GM12891 (cell line): ENCODE data around the gene SMG9.
"Not testable (repeated sequence)": the region's sequence is repeated elsewhere in the genome, so short reads cannot be mapped to it uniquely, and the experiment has no call there.

Experiments used
- DNase-seq: peaks from one replicate; pipeline ENCODE4 v3.0.0; 2011; ENCODE audit warnings: low spot score; ENCODE audit not compliant: insufficient read length
- FAIRE-seq: peaks from 2 replicates; lab custom pipeline; 2011; peaks lifted over from hg19 to GRCh38; lab: Jason Lieb, UNC
- PAX5 ChIP-seq: IDR thresholded peaks from 2 replicates; pipeline ENCODE4 v1.6.1; 2011; ENCODE audit warnings: low read length, moderate library complexity, mild to moderate bottlenecking; ENCODE audit not compliant: insufficient read depth, severe bottlenecking
- POLR2A ChIP-seq: IDR thresholded peaks from 2 replicates; pipeline ENCODE4 v1.6.1; 2011; ENCODE audit warnings: low read depth, low read length, control low read depth
- POLR2AphosphoS5 ChIP-seq: IDR thresholded peaks from 2 replicates; pipeline ENCODE4 v1.6.1; 2011; ENCODE audit warnings: low read depth, low read length, control low read depth
- POU2F2 ChIP-seq: IDR thresholded peaks from 2 replicates; pipeline ENCODE4 v1.6.1; 2011; ENCODE audit warnings: low read depth, mild to moderate bottlenecking, control low read depth, low read length, moderate library complexity
- SPI1 ChIP-seq: IDR thresholded peaks from 2 replicates; pipeline ENCODE4 v1.6.1; 2011; ENCODE audit warnings: low read depth, low read length, control low read depth
- TAF1 ChIP-seq: IDR thresholded peaks from 2 replicates; pipeline ENCODE4 v1.6.1; 2011; ENCODE audit warnings: low read depth, low read length, control low read depth

Gene SMG9

GRCh38 chr19:43773725-43774102 lies 19.0 kb upstream of the SMG9 start:
- FAIRE-seq = no peak
- TF ChIP-seq SPI1 (no peak), TAF1 (no peak)
- no peak for DNase-seq

GRCh38 chr19:43769256-43769655 lies 14.5 kb upstream of the SMG9 start:
- no peak for TF ChIP-seq PAX5
- TF ChIP-seq POU2F2 = no peak
- no peak for TF ChIP-seq SPI1
- TF ChIP-seq POLR2A = no peak
- no peak for TF ChIP-seq POLR2AphosphoS5
- no peak for TF ChIP-seq TAF1
- FAIRE-seq = no peak
- no peak for DNase-seq

GRCh38 chr19:43768273-43769050 lies 13.7 kb upstream of the SMG9 start:
- FAIRE-seq = peak; percentile 9
- DNase-seq = no peak
- no peak for TF ChIP-seq TAF1
- TF ChIP-seq POLR2AphosphoS5 = no peak
- TF ChIP-seq POLR2A = no peak
- TF ChIP-seq SPI1 = no peak
- no peak for TF ChIP-seq POU2F2
- TF ChIP-seq PAX5 = no peak

GRCh38 chr19:43767818-43768217 lies 13.1 kb upstream of the SMG9 start:
- TF ChIP-seq POLR2AphosphoS5 = no peak
- TF ChIP-seq TAF1 = no peak
- no peak for TF ChIP-seq PAX5
- no peak for TF ChIP-seq SPI1
- TF ChIP-seq POLR2A = no peak
- no peak for TF ChIP-seq POU2F2
- FAIRE-seq (no peak), DNase-seq (no peak)

- TF ChIP-seq POLR2A = no peak
- TF ChIP-seq SPI1 = no peak
- no peak for TF ChIP-seq TAF1
- no peak for TF ChIP-seq POU2F2
- TF ChIP-seq PAX5 = no peak
- no peak for TF ChIP-seq POLR2AphosphoS5
- DNase-seq = no peak
- no peak for FAIRE-seq
Observed at GRCh38 chr19:43767316-43767715, 12.6 kb upstream of the SMG9 start.

- no peak for FAIRE-seq
- TF ChIP-seq TAF1 (no peak), POLR2A (no peak), POLR2AphosphoS5 (no peak), POU2F2 (no peak), SPI1 (no peak), PAX5 (no peak)
- DNase-seq = no peak
Observed at GRCh38 chr19:43766755-43767043, 11.9 kb upstream of the SMG9 start.

- peak; percentile 97 for FAIRE-seq
- DNase-seq = no peak
- TF ChIP-seq POLR2A (0 out of 2 replicates have a peak, but pooled peaks have one; percentile 70), POU2F2 (peak; percentile 89), POLR2AphosphoS5 (peak; percentile 50), PAX5 (peak; percentile 46), SPI1 (peak; percentile 99), TAF1 (peak; percentile 15; the same call in 1 of the 2 replicates)
Observed at GRCh38 chr19:43765109-43765876, 10.5 kb upstream of the SMG9 start.

GRCh38 chr19:43764684-43765083 lies 9.9 kb upstream of the SMG9 start:
- not testable (repeated sequence) for FAIRE-seq, DNase-seq

- FAIRE-seq = peak; percentile 43
- DNase-seq = no peak
- TF ChIP-seq POU2F2 (peak; percentile 58; the same call in 1 of the 2 replicates), PAX5 (peak; percentile 27), POLR2A (peak; percentile 35; the same call in 1 of the 2 replicates), SPI1 (no peak), TAF1 (no peak), POLR2AphosphoS5 (no peak)
Observed at GRCh38 chr19:43763473-43763939, 8.7 kb upstream of the SMG9 start.

GRCh38 chr19:43762814-43763213 lies 8.1 kb upstream of the SMG9 start:
- TF ChIP-seq SPI1 (no peak), PAX5 (no peak), POLR2AphosphoS5 (no peak), POU2F2 (no peak), POLR2A (no peak), TAF1 (no peak)
- DNase-seq = no peak
- FAIRE-seq = no peak
